ENCODE data around the gene TOGARAM1.

GRCh38 chr14:45065956-45066355 is 104.0 kb downstream of the TOGARAM1 start:
- TF ChIP-seq, protein P1, sequence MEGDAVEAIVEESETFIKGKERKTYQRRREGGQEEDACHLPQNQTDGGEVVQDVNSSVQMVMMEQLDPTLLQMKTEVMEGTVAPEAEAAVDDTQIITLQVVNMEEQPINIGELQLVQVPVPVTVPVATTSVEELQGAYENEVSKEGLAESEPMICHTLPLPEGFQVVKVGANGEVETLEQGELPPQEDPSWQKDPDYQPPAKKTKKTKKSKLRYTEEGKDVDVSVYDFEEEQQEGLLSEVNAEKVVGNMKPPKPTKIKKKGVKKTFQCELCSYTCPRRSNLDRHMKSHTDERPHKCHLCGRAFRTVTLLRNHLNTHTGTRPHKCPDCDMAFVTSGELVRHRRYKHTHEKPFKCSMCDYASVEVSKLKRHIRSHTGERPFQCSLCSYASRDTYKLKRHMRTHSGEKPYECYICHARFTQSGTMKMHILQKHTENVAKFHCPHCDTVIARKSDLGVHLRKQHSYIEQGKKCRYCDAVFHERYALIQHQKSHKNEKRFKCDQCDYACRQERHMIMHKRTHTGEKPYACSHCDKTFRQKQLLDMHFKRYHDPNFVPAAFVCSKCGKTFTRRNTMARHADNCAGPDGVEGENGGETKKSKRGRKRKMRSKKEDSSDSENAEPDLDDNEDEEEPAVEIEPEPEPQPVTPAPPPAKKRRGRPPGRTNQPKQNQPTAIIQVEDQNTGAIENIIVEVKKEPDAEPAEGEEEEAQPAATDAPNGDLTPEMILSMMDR (tag by site-specific recombination; IDR thresholded peaks at IDR 0.05) = no peak
- no peak for TF ChIP-seq ZNF549 (tag by site-specific recombination; IDR thresholded peaks at IDR 0.05)
- TF ChIP-seq ZBTB26 (tag by site-specific recombination; optimal IDR thresholded peaks at IDR 0.05) = no peak
- TF ChIP-seq, protein P2, sequence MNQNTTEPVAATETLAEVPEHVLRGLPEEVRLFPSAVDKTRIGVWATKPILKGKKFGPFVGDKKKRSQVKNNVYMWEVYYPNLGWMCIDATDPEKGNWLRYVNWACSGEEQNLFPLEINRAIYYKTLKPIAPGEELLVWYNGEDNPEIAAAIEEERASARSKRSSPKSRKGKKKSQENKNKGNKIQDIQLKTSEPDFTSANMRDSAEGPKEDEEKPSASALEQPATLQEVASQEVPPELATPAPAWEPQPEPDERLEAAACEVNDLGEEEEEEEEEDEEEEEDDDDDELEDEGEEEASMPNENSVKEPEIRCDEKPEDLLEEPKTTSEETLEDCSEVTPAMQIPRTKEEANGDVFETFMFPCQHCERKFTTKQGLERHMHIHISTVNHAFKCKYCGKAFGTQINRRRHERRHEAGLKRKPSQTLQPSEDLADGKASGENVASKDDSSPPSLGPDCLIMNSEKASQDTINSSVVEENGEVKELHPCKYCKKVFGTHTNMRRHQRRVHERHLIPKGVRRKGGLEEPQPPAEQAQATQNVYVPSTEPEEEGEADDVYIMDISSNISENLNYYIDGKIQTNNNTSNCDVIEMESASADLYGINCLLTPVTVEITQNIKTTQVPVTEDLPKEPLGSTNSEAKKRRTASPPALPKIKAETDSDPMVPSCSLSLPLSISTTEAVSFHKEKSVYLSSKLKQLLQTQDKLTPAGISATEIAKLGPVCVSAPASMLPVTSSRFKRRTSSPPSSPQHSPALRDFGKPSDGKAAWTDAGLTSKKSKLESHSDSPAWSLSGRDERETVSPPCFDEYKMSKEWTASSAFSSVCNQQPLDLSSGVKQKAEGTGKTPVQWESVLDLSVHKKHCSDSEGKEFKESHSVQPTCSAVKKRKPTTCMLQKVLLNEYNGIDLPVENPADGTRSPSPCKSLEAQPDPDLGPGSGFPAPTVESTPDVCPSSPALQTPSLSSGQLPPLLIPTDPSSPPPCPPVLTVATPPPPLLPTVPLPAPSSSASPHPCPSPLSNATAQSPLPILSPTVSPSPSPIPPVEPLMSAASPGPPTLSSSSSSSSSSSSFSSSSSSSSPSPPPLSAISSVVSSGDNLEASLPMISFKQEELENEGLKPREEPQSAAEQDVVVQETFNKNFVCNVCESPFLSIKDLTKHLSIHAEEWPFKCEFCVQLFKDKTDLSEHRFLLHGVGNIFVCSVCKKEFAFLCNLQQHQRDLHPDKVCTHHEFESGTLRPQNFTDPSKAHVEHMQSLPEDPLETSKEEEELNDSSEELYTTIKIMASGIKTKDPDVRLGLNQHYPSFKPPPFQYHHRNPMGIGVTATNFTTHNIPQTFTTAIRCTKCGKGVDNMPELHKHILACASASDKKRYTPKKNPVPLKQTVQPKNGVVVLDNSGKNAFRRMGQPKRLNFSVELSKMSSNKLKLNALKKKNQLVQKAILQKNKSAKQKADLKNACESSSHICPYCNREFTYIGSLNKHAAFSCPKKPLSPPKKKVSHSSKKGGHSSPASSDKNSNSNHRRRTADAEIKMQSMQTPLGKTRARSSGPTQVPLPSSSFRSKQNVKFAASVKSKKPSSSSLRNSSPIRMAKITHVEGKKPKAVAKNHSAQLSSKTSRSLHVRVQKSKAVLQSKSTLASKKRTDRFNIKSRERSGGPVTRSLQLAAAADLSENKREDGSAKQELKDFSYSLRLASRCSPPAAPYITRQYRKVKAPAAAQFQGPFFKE (tag by site-specific recombination; IDR thresholded peaks at IDR 0.05; ENCODE audit: borderline replicate concordance) = no peak
- TF ChIP-seq ZNF76 (tag by site-specific recombination; IDR thresholded peaks at IDR 0.05; ENCODE audit: borderline replicate concordance, low read depth) = no peak
- TF ChIP-seq ZFHX2 (tag by site-specific recombination; conservative IDR thresholded peaks at IDR 0.05) = no peak
- TF ChIP-seq, protein P3, sequence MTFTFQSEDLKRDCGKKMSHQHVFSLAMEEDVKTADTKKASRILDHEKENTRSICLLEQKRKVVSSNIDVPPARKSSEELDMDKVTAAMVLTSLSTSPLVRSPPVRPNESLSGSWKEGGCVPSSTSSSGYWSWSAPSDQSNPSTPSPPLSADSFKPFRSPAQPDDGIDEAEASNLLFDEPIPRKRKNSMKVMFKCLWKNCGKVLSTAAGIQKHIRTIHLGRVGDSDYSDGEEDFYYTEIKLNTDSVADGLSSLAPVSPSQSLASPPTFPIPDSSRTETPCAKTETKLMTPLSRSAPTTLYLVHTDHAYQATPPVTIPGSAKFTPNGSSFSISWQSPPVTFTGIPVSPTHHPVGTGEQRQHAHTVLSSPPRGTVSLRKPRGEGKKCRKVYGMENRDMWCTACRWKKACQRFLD (tag by site-specific recombination; IDR thresholded peaks at IDR 0.05) = no peak
- TF ChIP-seq ZNF843 (tag by site-specific recombination; IDR thresholded peaks at IDR 0.05) = no peak
- no peak for TF ChIP-seq WT1 (tag by site-specific recombination; IDR thresholded peaks at IDR 0.05)
- TF ChIP-seq, protein P4, sequence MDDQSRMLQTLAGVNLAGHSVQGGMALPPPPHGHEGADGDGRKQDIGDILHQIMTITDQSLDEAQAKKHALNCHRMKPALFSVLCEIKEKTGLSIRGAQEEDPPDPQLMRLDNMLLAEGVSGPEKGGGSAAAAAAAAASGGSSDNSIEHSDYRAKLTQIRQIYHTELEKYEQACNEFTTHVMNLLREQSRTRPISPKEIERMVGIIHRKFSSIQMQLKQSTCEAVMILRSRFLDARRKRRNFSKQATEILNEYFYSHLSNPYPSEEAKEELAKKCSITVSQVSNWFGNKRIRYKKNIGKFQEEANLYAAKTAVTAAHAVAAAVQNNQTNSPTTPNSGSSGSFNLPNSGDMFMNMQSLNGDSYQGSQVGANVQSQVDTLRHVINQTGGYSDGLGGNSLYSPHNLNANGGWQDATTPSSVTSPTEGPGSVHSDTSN (CRISPR knock-in tag; IDR thresholded peaks at IDR 0.05) = no peak
- no peak for TF ChIP-seq SP2 (tag by site-specific recombination; IDR thresholded peaks at IDR 0.05)
